ENCODE measurements around the gene SUCO.

SUCO gene

GRCh38 chr1:172530000-172530399 lies 3.0 kb upstream of the SUCO start:
- no peak overlapping the region for H3K4me3 ChIP-seq (replicated peaks; ENCODE audit: low read depth, low read length)
- no peak for DNase-seq (ENCODE audit: extremely low read depth, low read depth)
- no peak for TF ChIP-seq CTCF (IDR thresholded peaks at IDR 0.05; ENCODE audit: low read depth, low read length, missing control alignments)

GRCh38 chr1:172531412-172532182 lies 1.4 kb upstream of the SUCO start:
- peak overlapping the region; percentile 89 for H3K4me3 ChIP-seq (replicated peaks; ENCODE audit: low read depth, low read length)
- no peak for TF ChIP-seq CTCF (IDR thresholded peaks at IDR 0.05; ENCODE audit: low read depth, low read length, missing control alignments)
- DNase-seq (ENCODE audit: extremely low read depth, low read depth), result no peak

GRCh38 chr1:172532183-172532699 lies 709 bp upstream of the SUCO start:
- H3K4me3 ChIP-seq (replicated peaks; ENCODE audit: low read depth, low read length), result peak overlapping the region; percentile 89
- TF ChIP-seq CTCF (IDR thresholded peaks at IDR 0.05; ENCODE audit: low read depth, low read length, missing control alignments), result no peak
- peak; percentile 97 for DNase-seq (ENCODE audit: extremely low read depth, low read depth)

- DNase-seq (ENCODE audit: extremely low read depth, low read depth), result no peak
- no peak for TF ChIP-seq CTCF (IDR thresholded peaks at IDR 0.05; ENCODE audit: low read depth, low read length, missing control alignments)
- peak overlapping the region; percentile 89 for H3K4me3 ChIP-seq (replicated peaks; ENCODE audit: low read depth, low read length)
Observed at GRCh38 chr1:172533513-172534151, 682 bp downstream of the SUCO start.

GRCh38 chr1:172536256-172536655 lies 3.3 kb downstream of the SUCO start:
- DNase-seq (ENCODE audit: extremely low read depth, low read depth), result no peak
- TF ChIP-seq CTCF (IDR thresholded peaks at IDR 0.05; ENCODE audit: low read depth, low read length, missing control alignments), result no peak
- H3K4me3 ChIP-seq (replicated peaks; ENCODE audit: low read depth, low read length), result no peak overlapping the region

GRCh38 chr1:172537366-172537765 lies 4.4 kb downstream of the SUCO start:
- DNase-seq (ENCODE audit: extremely low read depth, low read depth), result no peak
- H3K4me3 ChIP-seq (replicated peaks; ENCODE audit: low read depth, low read length), result no peak overlapping the region
- TF ChIP-seq CTCF (IDR thresholded peaks at IDR 0.05; ENCODE audit: low read depth, low read length, missing control alignments), result no peak
